Epithelial cell of esophagus (primary cell): Measurements from ENCODE around the gene LACTBL1.

Experiments used
- DNase-seq: peaks from one replicate; pipeline ENCODE4 v3.0.0; 2010; ENCODE audit warnings: low read depth
- H3K4me3 ChIP-seq: 2 replicates; pipeline ENCODE4 v1.5.1; 2011; ENCODE audit warnings: mild to moderate bottlenecking, low read length, control low read depth
- TF ChIP-seq, protein P1 (sequence below): IDR thresholded peaks from 2 replicates; pipeline ENCODE4 v1.5.1; 2011; ENCODE audit warnings: low read depth, mild to moderate bottlenecking, low read length, control low read depth, inconsistent platforms; ENCODE audit not compliant: insufficient read depth; ENCODE audit errors: missing control alignments

The LACTBL1 gene

DNA sequence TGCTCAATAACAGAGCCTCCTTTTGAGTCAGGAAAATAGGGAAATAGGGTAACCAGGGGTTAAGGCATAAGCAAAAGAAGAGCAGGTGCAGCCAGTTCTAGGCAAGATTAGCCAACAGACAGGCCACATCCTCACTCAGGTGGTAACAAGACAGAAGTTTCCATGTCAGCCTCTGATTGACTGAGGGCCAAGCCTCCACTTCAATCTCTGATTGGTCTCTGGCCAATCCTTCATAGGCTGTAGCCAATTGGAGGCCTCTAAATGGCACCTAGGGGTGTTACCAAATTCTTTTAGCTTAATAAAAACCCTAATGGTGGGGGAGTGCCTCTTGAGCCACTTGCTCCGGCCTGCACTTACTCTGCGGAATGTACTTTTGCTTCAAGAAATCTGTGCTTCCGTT, 37.2 kb downstream of the LACTBL1 start:
- no peak overlapping the region for H3K4me3 ChIP-seq
- TF ChIP-seq, protein P1, sequence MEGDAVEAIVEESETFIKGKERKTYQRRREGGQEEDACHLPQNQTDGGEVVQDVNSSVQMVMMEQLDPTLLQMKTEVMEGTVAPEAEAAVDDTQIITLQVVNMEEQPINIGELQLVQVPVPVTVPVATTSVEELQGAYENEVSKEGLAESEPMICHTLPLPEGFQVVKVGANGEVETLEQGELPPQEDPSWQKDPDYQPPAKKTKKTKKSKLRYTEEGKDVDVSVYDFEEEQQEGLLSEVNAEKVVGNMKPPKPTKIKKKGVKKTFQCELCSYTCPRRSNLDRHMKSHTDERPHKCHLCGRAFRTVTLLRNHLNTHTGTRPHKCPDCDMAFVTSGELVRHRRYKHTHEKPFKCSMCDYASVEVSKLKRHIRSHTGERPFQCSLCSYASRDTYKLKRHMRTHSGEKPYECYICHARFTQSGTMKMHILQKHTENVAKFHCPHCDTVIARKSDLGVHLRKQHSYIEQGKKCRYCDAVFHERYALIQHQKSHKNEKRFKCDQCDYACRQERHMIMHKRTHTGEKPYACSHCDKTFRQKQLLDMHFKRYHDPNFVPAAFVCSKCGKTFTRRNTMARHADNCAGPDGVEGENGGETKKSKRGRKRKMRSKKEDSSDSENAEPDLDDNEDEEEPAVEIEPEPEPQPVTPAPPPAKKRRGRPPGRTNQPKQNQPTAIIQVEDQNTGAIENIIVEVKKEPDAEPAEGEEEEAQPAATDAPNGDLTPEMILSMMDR = no peak
- no peak for DNase-seq

DNA sequence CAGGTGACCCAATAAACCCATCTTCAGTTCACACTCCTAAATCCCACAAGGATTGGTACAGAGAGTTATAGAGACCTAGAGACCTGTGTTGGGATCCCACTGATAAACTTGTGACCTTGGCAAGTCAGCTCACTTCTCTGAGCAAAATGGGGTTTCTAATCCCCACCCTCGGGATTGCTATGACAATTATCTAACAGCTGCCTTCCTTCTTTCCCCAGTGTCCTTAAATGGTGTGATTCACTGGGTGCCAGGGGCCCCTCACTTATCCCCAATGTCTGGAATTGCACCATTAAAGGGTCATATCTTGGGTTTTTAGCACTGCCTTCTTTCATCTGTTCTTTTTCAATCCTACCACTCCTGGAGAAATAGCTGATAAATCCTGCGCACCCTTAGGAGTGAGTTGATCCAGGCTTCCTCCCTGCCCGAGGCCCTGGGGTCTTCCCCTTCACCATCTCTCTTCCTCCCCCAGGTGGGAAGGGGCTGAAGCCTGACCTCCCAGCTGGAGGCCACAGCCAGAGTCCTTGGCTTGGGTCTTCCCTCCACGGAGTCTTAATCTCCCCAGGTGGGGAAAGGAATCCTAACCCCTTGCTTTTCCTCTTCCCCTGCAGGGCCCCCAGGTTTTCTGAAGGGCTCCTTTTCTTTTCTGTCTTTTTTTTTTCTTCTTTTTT, 39.7 kb downstream of the LACTBL1 start:
- no peak overlapping the region for H3K4me3 ChIP-seq
- TF ChIP-seq, protein P1 = no peak
- no peak for DNase-seq

DNA sequence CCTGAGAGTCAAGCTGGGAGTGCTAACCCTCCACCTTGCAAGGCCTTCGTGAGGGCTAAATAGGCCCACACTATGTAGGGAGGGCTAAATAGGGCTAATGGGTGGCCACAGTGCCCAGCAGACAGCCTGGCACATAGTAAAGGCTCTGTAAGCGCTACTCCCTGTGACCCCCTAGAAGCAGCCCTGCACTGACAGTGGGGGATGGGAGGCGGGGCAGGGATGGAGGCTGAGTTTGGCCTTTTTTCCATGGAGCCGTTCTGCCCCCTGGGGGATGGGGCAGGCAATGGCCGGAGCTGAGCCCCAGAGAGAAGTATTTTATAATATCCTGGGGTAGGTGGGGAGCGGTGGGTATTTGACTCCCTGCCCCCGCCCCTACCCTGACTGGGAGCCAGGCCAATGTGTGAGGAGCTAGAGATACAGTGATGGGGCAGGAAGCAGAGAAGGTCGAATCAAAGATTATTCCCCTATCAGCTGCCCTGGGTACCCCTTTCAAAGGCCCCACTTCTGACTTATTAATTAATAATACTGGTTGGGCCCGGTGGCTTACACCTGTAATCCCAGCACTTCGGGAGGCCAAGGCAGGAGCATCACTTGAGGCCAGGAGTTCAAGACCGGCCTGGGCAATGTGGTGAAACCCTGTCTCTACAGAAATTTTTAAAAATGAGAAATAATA, 42.3 kb downstream of the LACTBL1 start:
- H3K4me3 ChIP-seq = no peak overlapping the region
- TF ChIP-seq, protein P1 = peak; percentile 71
- DNase-seq = peak; percentile 41

DNA sequence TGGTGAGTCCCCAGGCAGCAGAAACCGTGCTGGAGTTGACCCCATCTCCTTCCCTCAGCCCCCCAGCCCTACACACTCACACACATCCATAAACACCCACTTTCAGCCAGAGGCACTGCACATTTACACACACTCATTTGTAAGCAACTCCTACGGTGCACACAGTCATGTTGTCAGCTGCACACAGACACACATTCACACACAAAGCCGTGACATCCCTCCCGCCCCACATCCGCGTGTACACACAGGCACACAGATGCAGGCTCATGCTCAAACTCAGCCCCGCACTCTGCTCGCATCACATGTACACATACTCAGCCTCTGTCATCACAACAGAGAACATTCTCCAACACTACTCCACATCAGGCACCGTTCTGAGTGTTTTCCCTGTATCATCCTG, 47.6 kb downstream of the LACTBL1 start:
- TF ChIP-seq, protein P1 = no peak
- H3K4me3 ChIP-seq = no peak overlapping the region
- DNase-seq = no peak

DNA sequence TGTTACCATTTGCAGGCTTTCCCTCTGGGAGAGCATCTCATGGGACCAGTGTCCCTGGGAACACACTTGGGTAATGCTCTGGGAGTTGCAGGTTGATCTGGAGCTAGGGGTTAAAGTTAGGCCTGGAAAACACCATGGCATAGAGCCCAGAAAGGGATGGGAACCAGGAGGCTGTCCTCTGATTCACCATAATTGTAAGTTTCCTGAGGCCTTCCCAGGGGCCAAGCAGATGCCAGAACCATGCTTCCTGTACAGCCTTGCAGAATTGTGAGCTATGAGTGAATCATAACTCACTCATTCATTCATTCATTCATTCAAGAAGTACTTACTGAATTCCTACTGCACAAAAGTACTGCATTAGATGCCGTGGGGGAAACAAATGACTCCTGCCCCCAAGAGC, 50.0 kb downstream of the LACTBL1 start:
- peak; percentile 9 for DNase-seq
- TF ChIP-seq, protein P1 = no peak
- no peak overlapping the region for H3K4me3 ChIP-seq

DNA sequence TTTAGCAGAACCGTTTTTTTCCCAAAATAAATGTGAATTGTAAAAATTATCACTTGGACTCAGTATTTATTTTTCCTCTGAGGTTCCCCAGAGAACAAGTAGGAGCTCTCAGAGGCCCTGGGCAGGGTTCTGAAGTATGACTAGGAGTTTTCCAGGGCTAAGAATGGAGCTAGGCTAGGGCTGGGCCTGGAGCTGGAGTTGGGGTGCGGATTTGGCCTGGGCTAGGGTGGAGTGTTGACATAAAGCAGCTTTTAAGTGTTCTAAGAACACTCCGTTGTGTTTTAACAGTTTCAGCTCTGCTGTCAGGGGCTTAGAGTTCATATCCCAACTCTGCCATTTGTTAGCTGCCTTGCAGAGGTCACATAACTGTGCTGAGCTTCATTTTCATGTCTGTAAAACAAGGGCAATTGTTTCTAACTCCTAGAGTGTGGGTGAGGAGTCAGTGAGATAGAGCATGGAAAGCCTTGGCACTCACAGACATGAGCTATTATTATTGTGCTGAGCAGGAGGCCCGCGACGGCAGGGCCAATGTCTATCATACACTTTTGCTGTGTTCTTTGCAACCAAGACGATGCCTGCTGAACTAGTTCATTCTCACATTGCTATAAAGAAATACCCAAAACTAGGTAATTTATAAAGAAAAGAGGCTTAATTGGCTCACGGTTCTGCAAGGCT, 51.1 kb downstream of the LACTBL1 start:
- no peak for DNase-seq
- TF ChIP-seq, protein P1 = no peak
- H3K4me3 ChIP-seq = no peak overlapping the region
